ENCODE measurements around the gene SYTL3.

- no peak for TF ChIP-seq CTCF (IDR thresholded peaks at IDR 0.05; ENCODE audit: low read depth, low read length, poor library complexity, severe bottlenecking)
- TF ChIP-seq EZH2phosphoT487 (IDR thresholded peaks at IDR 0.05; ENCODE audit: borderline replicate concordance, low read length), result no peak
Observed at GRCh38 chr6:158722176-158722729, 72.4 kb downstream of the SYTL3 start.

Measured in DOHH2 (cell line).